HL-60 (cell line): Measurements from ENCODE around the gene LARP1.

Experiments used
- GABPA ChIP-seq: IDR thresholded peaks from 2 replicates; pipeline ENCODE4 v1.6.1; 2012; ENCODE audit warnings: low read depth
- POLR2AphosphoS5 ChIP-seq: IDR thresholded peaks from 2 replicates; pipeline ENCODE4 v1.6.1; 2012; ENCODE audit warnings: low read depth
- SPI1 ChIP-seq: IDR thresholded peaks from 2 replicates; pipeline ENCODE4 v1.6.1; 2012; ENCODE audit warnings: low read depth, mild to moderate bottlenecking, borderline replicate concordance
- TF ChIP-seq, protein P1 (sequence below): IDR thresholded peaks from one replicate; pipeline ENCODE4 v1.5.1; 2011; ENCODE audit warnings: low read length, control low read depth, inconsistent platforms; ENCODE audit not compliant: insufficient read depth
- TF ChIP-seq, protein P2 (sequence below): IDR thresholded peaks from 2 replicates; pipeline ENCODE4 v1.6.1; 2012; ENCODE audit warnings: low read depth; ENCODE audit not compliant: insufficient replicate concordance

DNA sequence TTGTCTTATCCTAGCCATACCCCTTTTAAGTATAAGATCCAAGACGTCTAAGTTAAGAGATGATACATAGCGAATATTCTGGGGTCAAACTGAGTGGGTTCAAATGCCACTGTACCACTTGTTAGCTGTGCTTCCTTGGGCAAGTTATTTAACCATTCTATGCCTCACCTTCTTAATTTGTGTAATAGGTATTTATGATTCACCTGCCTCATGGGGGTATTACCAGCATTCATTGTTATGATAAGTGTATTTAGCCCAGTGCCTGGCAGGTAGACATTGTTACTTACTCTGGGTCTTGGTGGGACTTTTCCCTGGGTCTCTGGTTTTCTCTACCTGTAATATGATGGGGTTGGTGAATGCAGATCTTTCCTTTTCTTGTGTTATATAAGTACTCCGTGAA lies 3.8 kb downstream of the LARP1 start:
- TF ChIP-seq, protein P1, sequence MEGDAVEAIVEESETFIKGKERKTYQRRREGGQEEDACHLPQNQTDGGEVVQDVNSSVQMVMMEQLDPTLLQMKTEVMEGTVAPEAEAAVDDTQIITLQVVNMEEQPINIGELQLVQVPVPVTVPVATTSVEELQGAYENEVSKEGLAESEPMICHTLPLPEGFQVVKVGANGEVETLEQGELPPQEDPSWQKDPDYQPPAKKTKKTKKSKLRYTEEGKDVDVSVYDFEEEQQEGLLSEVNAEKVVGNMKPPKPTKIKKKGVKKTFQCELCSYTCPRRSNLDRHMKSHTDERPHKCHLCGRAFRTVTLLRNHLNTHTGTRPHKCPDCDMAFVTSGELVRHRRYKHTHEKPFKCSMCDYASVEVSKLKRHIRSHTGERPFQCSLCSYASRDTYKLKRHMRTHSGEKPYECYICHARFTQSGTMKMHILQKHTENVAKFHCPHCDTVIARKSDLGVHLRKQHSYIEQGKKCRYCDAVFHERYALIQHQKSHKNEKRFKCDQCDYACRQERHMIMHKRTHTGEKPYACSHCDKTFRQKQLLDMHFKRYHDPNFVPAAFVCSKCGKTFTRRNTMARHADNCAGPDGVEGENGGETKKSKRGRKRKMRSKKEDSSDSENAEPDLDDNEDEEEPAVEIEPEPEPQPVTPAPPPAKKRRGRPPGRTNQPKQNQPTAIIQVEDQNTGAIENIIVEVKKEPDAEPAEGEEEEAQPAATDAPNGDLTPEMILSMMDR = no peak
- no peak for TF ChIP-seq SPI1
- TF ChIP-seq, protein P2, sequence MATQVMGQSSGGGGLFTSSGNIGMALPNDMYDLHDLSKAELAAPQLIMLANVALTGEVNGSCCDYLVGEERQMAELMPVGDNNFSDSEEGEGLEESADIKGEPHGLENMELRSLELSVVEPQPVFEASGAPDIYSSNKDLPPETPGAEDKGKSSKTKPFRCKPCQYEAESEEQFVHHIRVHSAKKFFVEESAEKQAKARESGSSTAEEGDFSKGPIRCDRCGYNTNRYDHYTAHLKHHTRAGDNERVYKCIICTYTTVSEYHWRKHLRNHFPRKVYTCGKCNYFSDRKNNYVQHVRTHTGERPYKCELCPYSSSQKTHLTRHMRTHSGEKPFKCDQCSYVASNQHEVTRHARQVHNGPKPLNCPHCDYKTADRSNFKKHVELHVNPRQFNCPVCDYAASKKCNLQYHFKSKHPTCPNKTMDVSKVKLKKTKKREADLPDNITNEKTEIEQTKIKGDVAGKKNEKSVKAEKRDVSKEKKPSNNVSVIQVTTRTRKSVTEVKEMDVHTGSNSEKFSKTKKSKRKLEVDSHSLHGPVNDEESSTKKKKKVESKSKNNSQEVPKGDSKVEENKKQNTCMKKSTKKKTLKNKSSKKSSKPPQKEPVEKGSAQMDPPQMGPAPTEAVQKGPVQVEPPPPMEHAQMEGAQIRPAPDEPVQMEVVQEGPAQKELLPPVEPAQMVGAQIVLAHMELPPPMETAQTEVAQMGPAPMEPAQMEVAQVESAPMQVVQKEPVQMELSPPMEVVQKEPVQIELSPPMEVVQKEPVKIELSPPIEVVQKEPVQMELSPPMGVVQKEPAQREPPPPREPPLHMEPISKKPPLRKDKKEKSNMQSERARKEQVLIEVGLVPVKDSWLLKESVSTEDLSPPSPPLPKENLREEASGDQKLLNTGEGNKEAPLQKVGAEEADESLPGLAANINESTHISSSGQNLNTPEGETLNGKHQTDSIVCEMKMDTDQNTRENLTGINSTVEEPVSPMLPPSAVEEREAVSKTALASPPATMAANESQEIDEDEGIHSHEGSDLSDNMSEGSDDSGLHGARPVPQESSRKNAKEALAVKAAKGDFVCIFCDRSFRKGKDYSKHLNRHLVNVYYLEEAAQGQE = no peak
- TF ChIP-seq POLR2AphosphoS5 = no peak
- no peak for TF ChIP-seq GABPA
